T-helper 1 cell (primary cell): ENCODE results near the gene ACOX1.
"Not testable (repeated sequence)": the region's sequence is repeated elsewhere in the genome, so short reads cannot be mapped to it uniquely, and the experiment has no call there.

Experiments used
- DNase-seq, 5 donors: peaks; one replicate each; pipeline ENCODE4 v3.0.0-alpha.2; 2012 to 2020

ACOX1 gene

DNA sequence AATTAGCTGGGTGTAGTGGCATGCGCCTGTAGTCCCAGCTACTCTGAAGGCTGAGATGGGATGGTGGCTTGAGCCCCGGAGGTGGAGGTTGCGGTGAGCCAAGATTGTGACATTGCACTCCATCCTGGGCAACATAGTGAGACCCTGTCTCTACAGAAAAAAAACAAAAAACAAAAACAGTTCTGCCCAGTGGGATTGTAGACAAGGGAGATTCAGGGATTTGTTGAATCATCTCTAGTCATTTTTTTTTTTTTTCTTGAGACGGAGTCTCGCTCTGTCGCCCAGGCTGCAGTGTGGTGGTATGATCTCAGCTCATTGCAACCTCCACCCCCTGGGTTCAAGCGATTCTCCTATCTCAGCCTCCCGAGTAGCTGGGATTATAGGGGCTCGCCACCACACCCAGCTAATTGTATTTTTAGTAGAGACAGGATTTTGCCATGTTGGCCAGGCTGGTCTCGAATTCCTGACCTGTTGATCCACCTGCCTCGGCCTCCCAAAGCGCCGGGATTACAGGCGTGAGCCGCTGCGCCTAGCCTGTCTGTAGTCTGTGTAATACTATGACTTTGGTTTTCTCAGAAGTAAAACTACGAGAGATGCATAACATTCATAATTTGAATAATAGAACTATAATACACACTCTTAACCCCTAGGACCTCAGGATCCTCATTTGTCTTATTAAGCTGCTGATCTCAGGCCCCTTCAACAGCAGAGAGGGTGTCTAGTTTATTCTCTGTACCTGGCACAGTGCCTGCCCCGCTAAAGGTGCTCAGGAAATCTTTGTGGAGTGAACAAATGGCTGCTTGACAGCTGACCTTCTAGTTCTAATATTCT is 1.4 kb upstream of the ACOX1 start:
- no peak for DNase-seq

DNA sequence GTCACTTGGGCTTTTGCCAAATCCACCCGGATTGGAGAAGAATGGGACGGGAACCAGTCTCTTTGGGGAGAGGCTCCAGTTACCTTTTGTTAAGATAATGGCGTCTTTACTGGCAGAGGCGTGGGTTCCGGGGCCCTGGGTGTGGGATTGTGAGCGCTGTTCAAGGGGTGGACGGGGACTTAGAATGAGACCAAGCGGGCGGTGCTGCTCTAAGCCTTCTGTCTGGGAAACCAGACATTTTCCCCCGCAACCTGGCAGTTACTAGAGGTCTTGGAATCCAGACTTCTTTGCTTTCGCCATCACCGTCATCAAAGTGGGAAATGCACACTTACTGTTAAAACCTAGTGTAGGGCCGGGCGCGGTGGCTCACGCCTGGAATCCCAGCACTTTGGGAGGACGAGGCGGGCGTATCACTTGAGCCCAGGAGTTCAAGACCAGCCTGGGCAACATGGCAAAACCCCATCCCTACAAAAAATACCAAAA is 780 bp upstream of the ACOX1 start:
- no peak for DNase-seq

DNA sequence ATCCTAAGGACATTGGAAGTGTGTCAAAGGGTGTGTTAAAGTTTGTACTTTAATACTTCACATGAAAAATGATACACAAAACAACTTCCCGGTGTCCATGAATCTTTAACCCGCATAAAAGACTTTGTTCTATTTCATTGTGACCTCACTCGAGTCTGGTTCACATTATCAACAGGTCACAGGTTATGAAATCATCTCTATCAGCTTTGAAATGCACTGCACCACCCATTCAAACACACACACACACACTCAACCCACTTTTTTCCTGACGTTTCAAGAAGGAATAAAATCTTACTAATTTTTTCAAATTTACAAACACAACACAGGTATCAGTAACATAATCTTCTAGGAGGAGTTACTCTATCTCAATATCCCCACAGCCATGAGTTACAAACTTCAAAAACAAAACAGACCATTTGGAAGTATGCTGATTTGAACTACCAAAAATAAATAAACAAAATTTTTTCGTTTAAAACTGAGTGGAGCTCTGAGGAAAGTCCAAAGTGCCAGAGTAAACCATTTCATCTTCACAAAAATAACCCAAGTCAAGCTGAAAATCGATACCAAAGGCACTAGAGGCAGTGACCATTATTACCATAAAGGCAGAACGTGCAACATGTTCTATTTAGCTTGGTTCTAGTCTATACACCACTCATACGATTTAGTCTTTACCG is 2.7 kb downstream of the ACOX1 start:
- DNase-seq, result no peak

DNA sequence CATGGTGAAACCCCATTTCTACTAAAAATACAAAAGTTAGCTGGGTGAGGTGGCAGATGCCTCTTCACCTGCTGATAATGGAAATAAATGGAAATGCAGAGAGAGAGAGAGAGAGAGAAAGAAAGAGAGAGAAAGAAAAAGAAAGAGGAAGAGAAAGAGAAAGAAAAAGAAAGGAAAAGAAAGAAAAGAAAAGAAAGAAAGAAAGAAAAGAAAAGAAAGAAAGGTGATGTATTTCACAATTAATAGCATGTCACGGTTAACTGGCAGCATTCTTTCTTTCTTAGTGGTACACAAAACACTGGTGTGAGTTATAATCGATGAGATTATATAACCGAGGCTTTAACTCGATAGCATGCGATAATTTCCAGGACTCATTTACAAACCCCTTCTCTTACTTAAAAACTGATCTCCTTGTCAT is 3.2 kb downstream of the ACOX1 start:
- no peak for DNase-seq

GRCh38 chr17:75975187-75975586 is 3.8 kb downstream of the ACOX1 start:
- DNase-seq, result not testable (repeated sequence)

DNA sequence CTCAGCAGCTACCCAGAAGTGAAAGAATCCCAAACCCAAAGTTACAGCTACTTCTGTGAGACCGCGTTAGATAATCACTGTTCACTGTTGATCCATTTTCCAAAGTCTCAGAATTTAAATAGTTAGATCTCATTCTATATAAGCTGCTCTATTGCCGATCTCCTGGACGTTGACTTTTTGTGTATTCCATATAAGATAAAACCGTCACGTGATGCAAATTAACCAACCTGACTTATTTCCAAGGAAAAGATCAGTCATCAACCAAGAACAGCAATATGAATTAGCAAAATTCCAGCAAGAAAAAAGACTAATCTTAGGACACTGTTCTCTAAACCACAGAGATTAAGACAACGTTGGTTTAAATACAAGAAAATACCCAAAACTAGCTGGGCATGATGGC is 8.3 kb downstream of the ACOX1 start:
- no peak for DNase-seq

DNA sequence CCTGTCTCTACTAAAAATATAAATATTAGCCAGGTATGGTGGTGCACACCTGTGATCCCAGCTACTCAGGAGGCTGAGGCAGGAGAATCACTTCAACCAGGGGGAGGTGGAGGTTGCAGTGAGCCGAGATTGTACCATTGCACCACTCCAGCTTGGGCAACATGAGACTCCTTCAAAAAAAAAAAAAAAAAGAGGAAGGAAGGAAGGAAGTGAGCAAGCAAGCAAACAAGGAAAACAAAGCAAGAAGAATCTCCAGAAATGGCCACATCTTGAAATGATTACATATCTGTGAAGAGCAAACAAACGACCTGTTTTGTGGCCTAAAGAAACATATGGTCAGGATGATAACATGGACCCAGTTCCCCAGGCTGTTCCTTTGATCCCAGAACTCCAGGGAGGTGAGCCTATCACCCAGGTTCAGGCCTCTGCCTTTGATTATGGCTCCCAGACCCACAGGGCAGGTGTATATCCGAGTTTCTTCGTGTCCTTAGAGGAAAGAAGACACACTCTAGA is 8.9 kb downstream of the ACOX1 start:
- no peak for DNase-seq

GRCh38 chr17:75969044-75969443 is 9.9 kb downstream of the ACOX1 start:
- not testable (repeated sequence) for DNase-seq

GRCh38 chr17:75965468-75965867 is 13.5 kb downstream of the ACOX1 start:
- DNase-seq, result no peak

DNA sequence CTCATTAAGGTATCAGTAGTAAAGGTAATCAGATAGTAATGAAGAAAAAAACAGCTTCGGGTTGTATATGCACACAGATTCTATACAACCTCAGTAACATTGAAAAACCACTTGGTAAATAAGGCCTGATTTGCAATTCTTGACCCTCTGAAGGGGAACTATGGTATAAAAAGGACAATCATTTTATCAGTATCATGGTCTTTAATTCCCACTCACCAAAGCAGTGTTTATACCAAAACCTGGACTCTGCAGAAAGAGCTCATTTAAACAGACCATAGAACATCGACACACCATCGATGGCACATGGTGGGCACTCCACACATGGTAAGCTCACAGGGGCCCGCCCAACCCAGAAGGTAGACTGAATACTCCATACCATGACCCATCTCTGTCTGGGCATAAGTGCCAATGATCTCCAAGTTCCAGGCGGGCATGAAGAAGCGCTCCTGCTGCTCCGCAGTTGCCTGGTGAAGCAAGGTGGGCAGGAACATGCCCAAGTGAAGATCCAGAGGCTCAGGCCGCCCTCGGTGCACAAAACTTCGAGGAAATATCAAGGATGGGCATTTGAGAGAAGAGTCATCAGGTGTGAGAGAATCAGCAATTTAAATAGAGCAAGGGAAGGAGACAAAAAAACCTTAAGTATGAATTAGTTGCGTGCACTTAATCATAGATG is 19.0 kb downstream of the ACOX1 start:
- no peak for DNase-seq

DNA sequence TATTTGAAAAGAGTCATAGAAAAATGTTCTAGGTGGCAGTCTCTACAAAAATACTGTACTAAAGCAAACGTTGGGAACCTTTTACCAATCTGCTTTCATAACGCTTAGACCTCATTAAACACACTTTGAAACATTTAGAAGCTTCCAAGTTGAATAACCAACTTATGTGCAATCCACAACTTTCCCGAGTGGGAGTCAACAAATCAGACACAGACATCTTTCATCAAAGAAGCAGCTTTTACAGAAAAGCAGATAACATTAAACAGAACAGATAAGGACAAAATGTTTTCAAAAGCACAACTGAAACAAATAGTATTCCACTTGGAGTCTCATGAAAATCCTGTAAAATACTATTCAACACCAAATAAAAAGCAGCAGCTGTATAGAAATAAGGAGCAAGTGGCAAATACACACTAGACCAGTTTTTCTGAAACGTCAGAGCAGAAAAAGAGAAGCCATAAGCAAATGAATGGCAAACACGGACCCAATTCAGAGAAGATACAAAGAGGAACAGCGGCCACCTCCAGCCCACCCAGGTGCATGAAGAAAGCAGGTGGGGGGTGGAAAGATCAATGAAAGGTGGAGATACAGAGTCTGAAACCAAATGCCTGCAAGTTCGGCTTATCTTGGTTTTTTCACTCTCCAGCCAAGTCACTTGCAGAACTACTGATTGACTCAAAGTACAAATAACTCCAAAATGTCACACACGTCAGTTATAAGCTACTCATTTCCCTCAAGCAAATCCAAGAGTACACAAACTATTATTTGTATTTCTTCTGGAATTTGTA is 19.7 kb downstream of the ACOX1 start:
- DNase-seq, result no peak

DNA sequence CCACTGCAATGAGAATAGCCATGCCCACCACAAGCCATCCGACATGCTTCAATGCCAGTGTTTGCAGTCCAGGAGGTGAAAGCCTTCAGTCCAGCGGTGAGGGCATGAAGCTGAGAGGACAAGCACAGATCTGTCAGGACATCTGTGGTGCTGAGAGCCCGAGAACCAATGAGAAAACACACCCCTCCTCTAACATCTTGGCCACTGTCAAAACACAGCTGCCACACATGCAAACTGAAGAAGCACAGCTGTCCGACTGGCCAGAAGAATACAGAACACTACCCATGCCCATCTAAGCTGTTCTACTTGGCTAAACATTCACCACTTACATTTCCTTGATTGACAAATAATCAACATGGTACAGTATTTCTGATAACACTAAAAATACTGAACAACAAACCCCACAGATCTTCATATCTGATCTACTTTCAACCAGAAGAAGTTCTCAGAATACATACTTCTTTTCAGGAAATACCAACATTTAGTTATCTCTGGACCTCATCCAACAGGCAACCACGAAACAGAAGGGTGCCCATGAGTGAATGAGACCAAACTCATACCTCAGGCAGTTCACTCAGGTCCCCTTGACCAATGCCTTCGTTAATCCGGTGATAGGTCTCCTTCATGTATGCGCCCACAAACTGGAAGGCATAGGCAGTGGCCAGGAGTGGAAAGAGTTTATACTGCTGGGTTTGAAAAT is 28.0 kb downstream of the ACOX1 start:
- peak in 1 of 5 donors; percentile 17 for DNase-seq

GRCh38 chr17:75950421-75950820 is 28.5 kb downstream of the ACOX1 start:
- DNase-seq, result no peak

- DNase-seq, result no peak
Measured at GRCh38 chr17:75945211-75945610, 33.8 kb downstream of the ACOX1 start.

DNA sequence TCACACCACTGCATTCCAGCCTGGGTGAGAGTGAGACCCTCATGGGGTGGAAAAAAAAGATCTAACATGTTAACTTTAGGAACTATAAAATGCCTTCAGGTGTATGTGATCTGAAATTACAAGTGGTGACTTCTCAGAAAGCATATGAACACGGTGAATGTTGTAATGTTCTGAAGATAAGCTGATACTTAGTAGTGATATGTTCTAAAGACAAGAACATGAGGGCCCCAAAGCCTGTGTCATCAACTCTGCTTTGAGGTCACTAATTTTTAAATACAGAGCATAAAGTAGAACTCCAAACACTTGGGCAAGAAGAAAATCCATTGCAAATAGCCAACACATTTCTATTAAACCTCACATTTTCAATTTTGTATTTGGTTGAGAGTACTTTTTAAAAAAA is 35.5 kb downstream of the ACOX1 start:
- DNase-seq, result no peak

DNA sequence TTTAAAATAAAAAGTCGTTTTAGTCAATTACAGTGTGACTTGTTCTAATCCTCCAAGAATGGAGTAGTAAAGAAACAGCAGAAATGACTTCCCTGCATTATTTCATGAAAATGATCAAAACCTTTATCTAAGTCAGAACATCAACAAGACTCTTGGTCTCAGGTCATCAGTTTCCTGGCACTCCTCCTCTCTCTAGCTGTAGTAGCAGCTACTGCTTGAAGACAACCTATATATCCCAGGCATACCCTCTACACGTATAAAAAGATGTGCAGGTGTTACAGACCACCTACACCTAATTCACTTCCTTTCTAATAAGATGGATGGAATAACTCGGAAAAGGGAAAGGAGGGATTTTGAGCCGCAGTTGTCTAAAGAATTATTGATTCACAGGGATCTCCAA is 36.5 kb downstream of the ACOX1 start:
- no peak for DNase-seq

DNA sequence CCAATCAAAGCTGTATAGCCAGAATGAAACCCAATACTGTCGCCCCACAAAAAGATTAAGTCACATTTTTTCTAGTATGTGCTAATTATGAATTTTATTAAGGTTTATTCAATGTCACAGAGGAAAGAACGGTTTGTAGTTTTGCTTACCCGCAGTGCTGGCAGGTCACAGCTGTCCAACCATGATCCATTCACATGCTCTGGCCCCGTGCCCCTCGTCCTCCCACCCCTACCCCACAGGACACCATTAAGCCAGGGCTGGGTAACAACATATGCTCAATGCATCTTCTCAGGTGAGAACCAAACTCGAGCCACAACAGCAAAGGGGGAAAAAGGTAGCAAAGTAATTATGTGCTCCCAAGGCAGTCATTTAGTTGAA is 37.5 kb downstream of the ACOX1 start:
- no peak for DNase-seq

- peak; percentile 75 to 86 (median 84) for DNase-seq
Measured at GRCh38 chr17:75940727-75941441, 38.1 kb downstream of the ACOX1 start, which contains the start of gene FBF1. FBF1 (minus strand) TSS chr17:75941042; CDS start chr17:75938149, 2,893 bp downstream.

GRCh38 chr17:75937652-75938051 is 41.3 kb downstream of the ACOX1 start:
- DNase-seq, result no peak

DNA sequence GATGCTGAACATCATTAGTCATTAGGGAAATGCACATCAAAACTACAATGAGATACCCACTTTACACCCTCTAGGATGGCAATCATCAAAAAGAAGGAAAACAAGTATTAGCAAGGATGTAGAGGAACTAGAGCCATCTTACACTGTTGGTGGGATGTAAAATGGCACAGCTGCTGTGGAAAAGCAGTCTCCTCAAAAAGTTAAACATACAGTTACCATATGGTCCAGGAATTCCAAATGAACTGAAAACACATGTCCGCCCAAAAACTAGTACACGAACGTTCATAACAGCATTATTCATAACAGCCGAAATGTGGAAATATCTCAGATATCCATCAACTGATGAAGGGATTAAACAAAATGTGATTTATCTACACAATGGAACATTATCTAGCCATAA is 45.2 kb downstream of the ACOX1 start:
- DNase-seq, result no peak

GRCh38 chr17:75932852-75933251 is 46.1 kb downstream of the ACOX1 start:
- no peak for DNase-seq
